GM12878 (cell line): ENCODE measurements around the gene PIGU.

ENCODE experiments used
- CHD2 ChIP-seq: IDR thresholded peaks from 2 replicates; pipeline ENCODE4 v1.6.1; 2011; ENCODE audit warnings: low read depth, low read length, improper control_type of control experiment, borderline replicate concordance
- CHD4 ChIP-seq: fragments of 200-600 bp; sonication (generic); IDR thresholded peaks from 2 replicates; pipeline ENCODE4 v1.6.1; 2016; ENCODE audit warnings: mild to moderate bottlenecking
- EZH2 ChIP-seq: IDR thresholded peaks from 2 replicates; pipeline ENCODE4 v1.6.1; 2012; ENCODE audit warnings: low read depth, mild to moderate bottlenecking, control low read depth, inconsistent platforms, low read length, borderline replicate concordance; ENCODE audit not compliant: control insufficient read depth
- POLR2A ChIP-seq: IDR thresholded peaks from 2 replicates; pipeline ENCODE4 v1.6.1; 2011; ENCODE audit warnings: low read depth, mild to moderate bottlenecking, low read length
- YY1 ChIP-seq: IDR thresholded peaks from 2 replicates; pipeline ENCODE4 v1.6.1; 2011; ENCODE audit warnings: low read depth, mild to moderate bottlenecking, low read length
- ZBTB11 ChIP-seq: fragments of 450-650 bp; formaldehyde crosslinking; IDR thresholded peaks from 2 replicates; pipeline ENCODE4 v1.5.0; 2022; ENCODE audit warnings: mild to moderate bottlenecking, missing genetic modification characterization

GRCh38 chr20:34705008-34705396, 28.1 kb upstream of the PIGU start:
- TF ChIP-seq CHD2 (no peak), YY1 (no peak), EZH2 (no peak), CHD4 (no peak), ZBTB11 (no peak), POLR2A (no peak)
